ENCODE results near the gene NFATC1. TPM values are rescaled to one million over a fixed set of nuclear protein-coding genes. Genes with fewer than 3 reads are reported as not detected.

NFATC1 gene
- total RNA-seq, 2 donors from 2014 or later: 5.2 to 5.9 TPM

DNA sequence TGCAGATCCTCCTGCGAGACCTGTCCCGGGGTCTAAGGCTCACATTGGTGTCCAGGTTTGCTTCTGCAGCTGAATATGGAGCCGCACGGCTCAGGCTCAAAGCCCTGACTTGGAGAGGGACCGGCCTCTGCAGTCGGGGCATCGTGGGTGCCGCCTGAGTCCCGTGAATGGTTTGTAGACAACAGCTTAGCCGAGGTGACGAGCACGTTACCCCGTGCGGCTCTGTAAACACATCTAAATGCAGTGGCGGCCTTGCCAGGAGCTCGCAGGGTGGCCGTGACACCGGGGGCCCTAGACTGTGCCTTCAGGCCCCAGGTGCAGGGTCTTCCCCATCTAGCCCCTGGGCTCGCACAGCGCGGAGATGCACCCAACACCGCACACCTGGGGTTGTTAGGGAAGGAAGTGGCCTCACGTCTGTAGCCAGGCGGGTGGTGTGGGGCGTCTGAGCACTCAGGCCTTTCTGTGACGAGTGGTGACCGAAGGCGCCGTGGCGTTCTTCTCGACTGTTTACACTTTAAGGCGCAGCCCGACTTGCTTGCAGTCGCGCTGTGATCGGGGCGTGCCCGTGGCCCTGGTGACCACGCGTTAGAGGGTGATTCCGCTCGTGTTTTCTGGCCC is 91.6 kb downstream of the NFATC1 start:
- ATAC-seq: no peak

GRCh38 chr18:79487801-79488201 is 92.1 kb downstream of the NFATC1 start:
- Histone ChIP-seq H3K36me3 (replicated peaks in 1 of 2; ENCODE audit: insufficient read depth in 1 of 2, low read depth in 2 of 2) (peaks cover 0 to 2% of the 10 kb centered on the region in 2 donors), H3K27me3 (no peaks in the 10 kb centered on the region), H3K9me3 (no peaks in the 10 kb centered on the region), H3K4me3 (no peak overlapping the region), H3K4me1 (no peaks in the 10 kb centered on the region), H3K27ac (no peak overlapping the region)
- intact Hi-C loops (cut with DNase I): no loop called here
- DNase-seq (no peak), ATAC-seq (no peak)
- TF ChIP-seq POLR2A (IDR thresholded peaks at IDR 0.05) (no peak), CTCF (IDR thresholded peaks at IDR 0.05) (no peak)
- WGBS, 2 donors: 90% methylated on average over 18 to 21 of the region's 22 CpGs

More for the DNA sequence above, 91.6 kb downstream of the NFATC1 start:
- no peak for DNase-seq
- Histone ChIP-seq H3K9me3 (no peaks in the 10 kb centered on the region), H3K4me3 (no peak overlapping the region), H3K27me3 (no peaks in the 10 kb centered on the region), H3K36me3 (replicated peaks in 1 of 2; ENCODE audit: insufficient read depth in 1 of 2, low read depth in 2 of 2) (peaks cover 0 to 2% of the 10 kb centered on the region in 2 donors), H3K27ac (no peak overlapping the region), H3K4me1 (no peaks in the 10 kb centered on the region)
- intact Hi-C loops (cut with DNase I): no loop called here
- no peak for TF ChIP-seq CTCF (IDR thresholded peaks at IDR 0.05)
- TF ChIP-seq POLR2A (IDR thresholded peaks at IDR 0.05): no peak
- WGBS, 2 donors: 94 to 99% methylated on average over 28 to 42 of the region's 42 CpGs

DNA sequence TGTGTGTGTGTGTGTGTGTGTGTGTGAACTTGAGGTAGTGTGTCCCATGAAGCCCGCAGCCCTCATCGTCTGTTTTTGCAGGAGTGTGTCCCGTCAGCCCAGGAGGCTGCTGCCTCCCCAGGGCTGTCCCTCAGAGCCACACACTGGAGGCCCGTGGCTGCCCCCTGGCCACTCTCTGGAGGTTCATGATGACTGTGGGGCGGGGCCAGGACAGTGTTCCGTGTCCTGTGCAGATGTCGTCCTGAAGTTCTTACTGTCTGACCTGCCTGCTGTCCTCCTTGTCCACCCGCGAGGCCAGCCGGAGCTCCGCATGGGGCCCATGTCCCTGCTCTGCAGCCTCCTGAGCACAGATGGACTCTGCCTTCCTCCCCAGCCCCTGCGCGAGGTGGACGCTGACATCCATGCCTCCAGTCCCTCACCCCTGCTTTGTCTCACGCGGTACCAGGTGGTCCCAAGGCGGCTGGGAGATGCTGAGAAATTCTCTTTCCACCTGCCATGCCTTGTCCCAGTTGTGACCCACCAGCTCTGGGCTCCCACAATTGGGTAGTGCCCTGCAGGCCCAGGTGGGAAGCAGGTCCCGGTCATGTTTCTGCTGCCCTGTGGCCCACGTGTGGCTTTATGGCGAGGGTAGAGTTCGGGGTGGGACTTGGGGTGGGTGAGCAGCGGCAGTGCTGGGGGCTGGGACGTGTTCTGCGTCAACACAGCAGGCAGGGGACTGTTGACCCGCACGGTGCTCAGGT is 92.8 kb downstream of the NFATC1 start:
- ATAC-seq: no peak
- peaks cover 0 to 2% of the 10 kb centered on the region in 2 donors for H3K36me3 ChIP-seq (replicated peaks in 1 of 2; ENCODE audit: insufficient read depth in 1 of 2, low read depth in 2 of 2)
- no peaks in the 10 kb centered on the region for H3K9me3 ChIP-seq
- no peak overlapping the region for H3K27ac ChIP-seq
- no peaks in the 10 kb centered on the region for H3K4me1 ChIP-seq
- 87 to 92% methylated on average over 19 to 20 of the region's 26 CpGs for WGBS, 2 donors
- no peak for DNase-seq
- H3K27me3 ChIP-seq: no peaks in the 10 kb centered on the region
- intact Hi-C loops (cut with DNase I): no loop called here
- no peak overlapping the region for H3K4me3 ChIP-seq
- no peak for TF ChIP-seq CTCF (IDR thresholded peaks at IDR 0.05)
- TF ChIP-seq POLR2A (IDR thresholded peaks at IDR 0.05): no peak

GRCh38 chr18:79489051-79489898 is 93.5 kb downstream of the NFATC1 start:
- H3K4me3 ChIP-seq: no peak overlapping the region
- DNase-seq (no peak), ATAC-seq (no peak)
- H3K27ac ChIP-seq: no peak overlapping the region
- intact Hi-C loops (cut with DNase I): no loop called here
- WGBS, 2 donors: 88 to 96% methylated on average over 13 to 26 of the region's 32 CpGs
- H3K36me3 ChIP-seq (replicated peaks in 1 of 2; ENCODE audit: insufficient read depth in 1 of 2, low read depth in 2 of 2): peaks cover 0 to 2% of the 10 kb centered on the region in 2 donors
- no peaks in the 10 kb centered on the region for H3K27me3 ChIP-seq
- no peaks in the 10 kb centered on the region for H3K4me1 ChIP-seq
- H3K9me3 ChIP-seq: no peaks in the 10 kb centered on the region
- TF ChIP-seq CTCF (IDR thresholded peaks at IDR 0.05) (no peak), POLR2A (IDR thresholded peaks at IDR 0.05) (no peak)
